ENCODE results near the gene EPN1.

The EPN1 gene

GRCh38 chr19:55661826-55662225 lies 13.2 kb upstream of the EPN1 start:
- no peak for DNase-seq

- DNase-seq = no peak
Measured at GRCh38 chr19:55663846-55664536, 11.0 kb upstream of the EPN1 start.

- DNase-seq = no peak
Measured at GRCh38 chr19:55666343-55667005, 8.6 kb upstream of the EPN1 start.

GRCh38 chr19:55667006-55667381 lies 8.0 kb upstream of the EPN1 start:
- no peak for DNase-seq

- no peak for DNase-seq
Measured at GRCh38 chr19:55667511-55667910, 7.5 kb upstream of the EPN1 start.

- DNase-seq = no peak
Measured at GRCh38 chr19:55667958-55668357, 7.1 kb upstream of the EPN1 start.

GRCh38 chr19:55668603-55669348 lies 6.2 kb upstream of the EPN1 start:
- DNase-seq = no peak

GRCh38 chr19:55669418-55670279 lies 5.4 kb upstream of the EPN1 start:
- DNase-seq = no peak

- DNase-seq = no peak
Measured at GRCh38 chr19:55670280-55671053, 4.6 kb upstream of the EPN1 start.

- DNase-seq = no peak
Measured at GRCh38 chr19:55671054-55671378, 4.0 kb upstream of the EPN1 start.

GRCh38 chr19:55672418-55672817 lies 2.6 kb upstream of the EPN1 start:
- DNase-seq = no peak

GRCh38 chr19:55673465-55673864 lies 1.6 kb upstream of the EPN1 start:
- DNase-seq = no peak

- no peak for DNase-seq
Measured at GRCh38 chr19:55673889-55674288, 1.1 kb upstream of the EPN1 start.

- DNase-seq = no peak
Measured at GRCh38 chr19:55674459-55674840, 576 bp upstream of the EPN1 start.

- no peak for DNase-seq
Measured at GRCh38 chr19:55675661-55676354, 782 bp downstream of the EPN1 start.

GRCh38 chr19:55676383-55676782 lies 1.4 kb downstream of the EPN1 start:
- no peak for DNase-seq

GRCh38 chr19:55676889-55677505 lies 2.0 kb downstream of the EPN1 start:
- DNase-seq = no peak

GRCh38 chr19:55677572-55678028 lies 2.6 kb downstream of the EPN1 start:
- DNase-seq = no peak

- DNase-seq = no peak
Measured at GRCh38 chr19:55678121-55678671, 3.2 kb downstream of the EPN1 start.

GRCh38 chr19:55679343-55680257 lies 4.6 kb downstream of the EPN1 start:
- no peak for DNase-seq

Measured in GOT3 (cell line).